Measurements from ENCODE around the gene EVI2A.
"Not testable (repeated sequence)": the region's sequence is repeated elsewhere in the genome, so short reads cannot be mapped to it uniquely, and the experiment has no call there.

Gene EVI2A

DNA sequence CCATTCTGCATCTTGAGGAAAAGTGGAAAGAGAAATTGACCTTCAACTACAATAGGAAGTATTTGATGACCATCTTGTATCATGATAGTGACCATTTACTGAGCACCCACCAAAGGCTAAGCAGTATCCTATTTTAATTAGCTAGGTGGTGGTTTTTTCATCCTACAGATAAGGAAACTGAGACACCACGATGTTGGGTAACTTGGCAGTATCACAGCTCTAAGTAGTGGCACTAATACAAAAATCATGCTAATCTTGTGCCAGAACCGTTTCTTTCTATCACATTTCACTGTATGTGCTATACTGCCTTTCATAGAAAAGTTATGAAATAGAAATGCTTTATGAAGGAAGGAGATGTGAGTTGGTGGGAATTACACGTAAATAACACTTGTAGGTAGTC lies 9.9 kb downstream of the EVI2A start:
- no peak for DNase-seq

DNA sequence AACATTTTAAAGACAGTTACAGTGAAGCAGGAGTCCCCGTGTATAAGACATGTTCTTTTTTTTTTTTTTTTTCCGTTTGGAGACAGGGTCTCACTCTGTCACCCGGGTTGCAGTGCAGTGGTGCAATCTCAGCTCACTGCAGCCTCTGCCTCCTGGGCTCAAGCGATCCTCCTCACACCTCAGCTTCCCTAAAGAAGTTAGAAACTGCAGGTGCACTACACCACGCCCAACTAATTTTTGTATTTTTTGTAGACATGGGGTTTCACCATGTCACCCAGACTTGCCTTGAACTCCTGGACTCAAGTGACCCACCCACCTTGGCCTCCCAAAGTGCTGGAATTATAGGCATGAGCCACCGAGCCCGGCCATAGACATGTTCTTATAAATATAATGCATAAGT lies 10.5 kb downstream of the EVI2A start:
- no peak for DNase-seq

DNA sequence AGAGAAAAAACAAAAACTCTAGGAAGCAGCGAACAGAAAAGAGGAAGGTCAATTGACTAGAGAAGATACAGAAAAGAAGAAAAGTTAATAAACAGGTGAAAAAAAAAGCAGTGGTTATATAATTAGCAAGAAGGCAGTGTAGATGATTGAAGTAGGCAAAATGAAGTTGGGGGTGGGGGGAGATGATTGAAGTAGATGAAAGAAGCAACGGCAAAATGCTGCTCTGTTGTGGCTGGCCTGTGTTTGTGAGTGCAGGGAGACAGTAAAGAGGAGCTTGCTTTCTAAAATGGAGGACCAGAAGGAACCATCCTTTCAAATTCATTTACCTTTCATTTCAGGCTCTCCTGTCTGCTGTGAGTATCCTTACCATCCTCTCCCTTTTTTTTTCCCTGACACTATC lies 11.2 kb downstream of the EVI2A start:
- DNase-seq = peak; percentile 47

DNA sequence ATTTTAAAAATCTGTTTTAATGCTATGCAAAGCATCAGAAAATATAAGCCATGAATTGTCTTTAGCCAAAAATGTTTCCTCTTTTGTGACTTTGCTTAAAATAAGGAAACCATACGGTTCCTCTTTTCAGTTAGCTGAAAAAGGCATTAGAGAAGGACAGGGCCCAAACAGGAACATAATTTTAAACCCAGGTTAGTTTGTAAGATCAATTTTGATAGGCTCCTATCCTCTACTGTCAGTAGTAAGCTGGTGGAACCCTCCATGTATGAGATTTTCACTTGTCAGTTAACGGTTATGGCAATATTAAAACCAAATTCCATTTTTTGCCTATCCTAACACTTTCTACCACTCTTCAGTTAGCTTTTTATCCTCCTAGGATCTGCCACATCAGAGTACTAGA lies 11.9 kb downstream of the EVI2A start:
- DNase-seq = no peak

DNA sequence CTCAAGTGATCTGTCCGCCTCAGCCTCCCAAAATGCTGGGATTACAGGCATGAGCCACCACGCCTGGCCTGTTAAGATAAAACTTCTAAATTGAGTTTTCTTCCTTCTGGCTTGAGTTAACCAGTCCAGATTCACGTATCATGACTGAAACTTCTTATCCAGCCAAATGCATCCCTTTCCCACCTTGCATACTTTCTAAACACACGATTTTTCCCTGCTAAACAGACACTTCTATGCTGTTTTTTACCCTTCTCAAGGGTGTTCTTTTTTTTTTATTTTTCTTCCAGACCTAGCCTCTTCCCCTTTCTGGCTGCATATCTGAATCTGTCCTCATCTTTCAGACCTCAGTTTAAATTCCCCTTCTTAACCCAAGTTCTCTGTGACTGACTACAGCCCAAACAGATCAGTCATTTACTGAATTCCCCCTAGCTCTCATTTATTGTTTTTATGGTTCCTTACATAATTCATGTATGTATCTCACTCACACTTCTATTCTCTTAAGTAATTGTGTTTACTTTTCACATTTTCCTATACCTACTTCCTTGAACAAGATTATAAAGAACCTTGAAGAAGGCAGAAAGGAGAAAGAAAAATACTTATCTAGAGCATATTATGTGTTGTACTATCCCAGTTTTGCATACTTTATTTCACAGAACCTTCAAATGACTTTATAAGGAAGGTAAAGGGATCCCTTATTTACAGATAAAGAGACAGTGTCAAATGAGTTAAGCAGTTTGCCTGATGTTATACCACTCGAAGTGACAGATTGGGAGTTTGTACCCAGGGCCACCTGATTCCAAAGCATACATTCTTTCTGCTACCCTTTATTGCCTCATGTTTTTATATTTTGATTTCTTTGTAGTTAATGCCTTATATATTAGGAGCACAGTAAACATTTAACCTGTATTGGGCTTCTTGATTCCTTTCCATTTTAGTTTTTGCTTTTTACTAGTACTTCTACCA lies 12.8 kb downstream of the EVI2A start:
- no peak for DNase-seq

DNA sequence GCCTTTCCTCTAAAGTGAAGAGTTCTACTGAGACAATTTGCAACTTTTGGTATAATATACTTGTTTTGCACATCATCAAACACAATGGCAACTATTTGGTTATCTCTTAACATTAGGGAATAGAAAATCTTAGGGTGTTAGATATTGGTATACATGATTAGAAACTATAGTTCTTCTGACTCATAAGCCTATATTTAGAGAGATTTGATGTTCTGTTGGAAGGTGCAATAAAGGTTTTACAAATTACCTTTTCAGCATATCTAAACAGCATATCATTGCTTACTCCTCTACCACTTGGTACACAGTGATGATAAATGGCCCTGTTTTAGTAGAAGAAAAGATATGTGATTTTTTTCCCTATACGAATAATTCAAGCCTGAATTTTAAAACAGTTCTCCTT lies 13.8 kb downstream of the EVI2A start:
- no peak for DNase-seq

DNA sequence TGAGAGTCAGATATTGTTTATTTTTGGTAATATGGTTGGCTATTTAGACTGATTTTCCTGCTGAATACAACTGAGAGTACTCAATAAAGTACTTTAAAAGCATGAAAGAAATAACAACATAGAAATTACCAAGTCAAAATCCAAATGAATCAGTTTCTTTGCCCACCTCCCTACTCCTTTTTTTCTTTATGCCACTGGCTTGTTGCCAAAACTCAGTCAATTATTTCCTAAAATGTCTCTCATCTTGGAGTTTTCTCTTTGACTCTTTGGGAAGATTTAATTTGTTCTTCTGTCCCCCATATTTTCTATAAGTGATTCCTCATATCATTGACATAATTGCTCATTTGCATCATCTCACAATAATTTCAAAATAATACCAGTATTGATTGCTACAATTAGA lies 21.8 kb downstream of the EVI2A start:
- no peak for DNase-seq

DNA sequence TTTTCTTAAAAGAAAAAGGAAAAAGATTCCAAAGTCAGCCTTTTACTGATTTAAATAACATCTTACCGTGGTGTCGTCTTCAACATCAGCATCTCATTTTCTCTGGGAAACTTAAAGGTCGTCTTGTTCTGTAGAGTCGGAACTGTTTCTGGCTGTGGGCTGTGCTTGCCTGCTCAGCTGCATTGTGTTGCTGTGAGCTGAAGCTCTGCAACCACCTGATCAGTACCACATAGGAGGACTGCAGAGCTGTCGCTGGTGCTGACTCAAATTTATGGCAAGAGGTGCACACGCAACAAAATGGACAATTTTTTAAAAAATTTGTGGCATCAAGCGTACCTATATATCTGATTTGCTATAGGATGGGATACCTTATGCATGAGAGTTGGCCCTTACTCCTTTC lies 24.3 kb downstream of the EVI2A start, which contains the start of gene OMG:
TSS of gene OMG (minus strand) at position 150 of the 400 bp plus-strand sequence. CDS start 908 bp downstream, outside the sequence.
- no peak for DNase-seq

DNA sequence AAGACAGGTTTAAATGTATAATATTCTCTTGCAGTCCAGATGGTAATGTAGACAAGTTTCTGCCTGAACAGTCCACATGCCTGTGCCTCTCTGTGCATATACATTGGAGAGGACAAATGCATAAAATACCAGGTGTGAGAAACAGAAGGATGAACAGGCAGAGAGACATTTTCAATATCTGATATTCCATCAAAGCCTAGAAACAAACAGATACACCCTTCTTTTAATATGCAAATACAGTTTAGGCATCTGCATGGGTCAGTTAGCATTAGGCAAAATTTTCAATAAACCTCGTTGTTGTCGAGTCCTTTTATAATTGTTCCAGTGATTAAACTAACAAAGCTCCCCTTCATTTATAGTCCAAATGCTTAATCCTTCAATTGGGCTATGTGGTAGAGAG lies 25.3 kb downstream of the EVI2A start:
- DNase-seq = no peak

DNA sequence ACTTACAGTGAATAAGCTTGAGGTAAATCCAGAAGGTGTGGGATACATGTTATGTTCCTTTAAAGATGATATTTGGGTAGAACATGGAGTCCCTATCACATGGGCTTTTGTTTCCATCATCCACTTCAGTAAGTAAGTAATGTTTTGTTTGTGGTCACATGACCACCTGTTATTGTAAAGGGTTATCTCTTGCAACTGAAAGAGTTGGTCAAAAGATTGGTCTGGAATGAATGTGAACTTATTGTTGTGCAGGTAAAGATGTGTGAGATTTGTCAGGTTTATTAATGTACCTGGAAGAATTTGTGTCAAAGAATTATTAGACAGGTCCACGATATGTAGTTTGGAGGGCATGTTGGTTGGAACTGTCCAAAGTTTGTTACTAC lies 25.9 kb downstream of the EVI2A start:
- DNase-seq = no peak

DNA sequence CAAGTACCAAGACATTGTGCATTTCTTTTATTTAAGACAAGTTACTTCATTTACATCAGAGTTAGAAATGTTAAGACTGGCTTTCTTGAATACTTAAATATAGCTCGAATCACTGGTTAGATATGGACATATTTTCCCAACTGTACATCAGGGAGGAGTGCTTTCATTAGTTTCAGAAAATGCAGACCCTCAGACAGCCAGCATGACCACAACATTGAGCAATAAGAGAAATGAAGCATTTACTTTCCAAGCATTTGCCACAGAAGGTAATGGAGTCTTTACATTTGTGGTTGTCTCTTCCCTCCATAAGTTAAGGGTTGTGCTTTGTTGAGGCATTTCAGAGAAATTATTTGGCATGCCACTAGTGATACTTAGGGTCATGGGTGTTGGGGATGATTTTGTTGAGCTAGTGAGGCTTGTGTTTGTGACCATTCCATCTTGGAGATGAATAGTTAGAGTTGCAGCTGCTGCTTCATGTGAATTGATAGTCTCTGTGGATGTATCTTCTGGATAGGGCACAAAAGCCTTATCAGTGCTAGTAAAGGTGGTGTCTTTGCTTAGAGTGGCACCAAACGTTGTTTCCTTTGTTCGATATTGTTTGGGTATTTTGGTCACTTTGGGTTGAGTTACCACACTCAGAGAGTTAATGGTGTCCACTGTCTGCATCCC lies 26.5 kb downstream of the EVI2A start:
- no peak for DNase-seq

DNA sequence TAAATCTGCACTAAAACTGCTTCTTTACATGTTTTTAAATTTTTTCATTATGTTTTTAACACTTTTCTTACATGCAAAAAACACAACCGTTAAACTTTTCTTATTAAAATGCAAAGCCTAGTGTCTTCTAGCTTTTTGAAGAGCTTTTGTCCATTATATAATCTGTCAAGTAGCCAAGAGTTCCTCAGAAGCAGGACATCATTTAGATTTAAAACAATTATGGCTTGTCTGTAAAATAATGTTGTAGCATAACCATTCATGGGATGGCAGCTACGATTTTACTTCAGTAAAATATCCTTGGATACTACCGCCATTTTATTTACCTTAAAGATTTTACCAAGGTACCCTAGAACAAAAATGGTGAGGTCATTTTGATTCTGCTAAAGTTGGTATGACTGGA lies 27.2 kb downstream of the EVI2A start:
- no peak for DNase-seq

DNA sequence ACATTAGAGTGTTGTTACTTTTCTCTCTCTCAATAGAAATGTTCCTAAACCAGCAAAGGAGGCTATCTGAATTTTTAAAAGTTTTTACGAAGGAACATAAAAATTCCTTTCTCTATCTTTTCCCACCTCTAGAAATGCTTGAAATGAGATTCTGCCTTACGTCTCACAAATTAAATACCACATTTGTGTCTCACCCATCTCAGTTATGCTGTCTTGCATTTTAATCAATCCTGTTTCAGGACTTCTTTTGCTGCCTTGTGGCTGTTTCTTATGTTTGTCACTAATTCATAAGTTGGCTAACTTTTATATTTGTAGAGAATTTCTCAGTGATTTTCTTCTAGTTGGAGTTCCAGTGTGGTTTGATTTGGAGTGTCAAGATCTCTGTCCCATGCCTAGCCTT lies 27.8 kb downstream of the EVI2A start:
- no peak for DNase-seq

DNA sequence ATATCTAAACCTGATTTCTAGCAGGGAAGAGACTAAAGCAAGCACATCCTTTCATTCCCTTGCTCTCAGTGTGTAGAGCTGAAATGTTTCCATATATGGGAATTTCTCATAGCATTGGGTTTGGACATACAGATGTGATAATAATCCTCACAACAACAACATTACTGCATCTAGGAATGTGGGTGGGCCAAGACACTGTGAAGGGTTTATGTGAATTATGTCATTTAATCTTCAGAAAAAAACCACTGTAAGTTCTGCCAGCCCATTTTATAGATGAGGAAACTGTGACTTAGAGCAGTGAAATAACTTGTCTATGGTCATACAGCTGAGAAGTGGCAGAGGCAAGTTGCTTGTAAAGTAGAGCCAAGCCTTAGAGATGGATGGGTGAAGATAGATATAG lies 29.6 kb downstream of the EVI2A start:
- DNase-seq = no peak

DNA sequence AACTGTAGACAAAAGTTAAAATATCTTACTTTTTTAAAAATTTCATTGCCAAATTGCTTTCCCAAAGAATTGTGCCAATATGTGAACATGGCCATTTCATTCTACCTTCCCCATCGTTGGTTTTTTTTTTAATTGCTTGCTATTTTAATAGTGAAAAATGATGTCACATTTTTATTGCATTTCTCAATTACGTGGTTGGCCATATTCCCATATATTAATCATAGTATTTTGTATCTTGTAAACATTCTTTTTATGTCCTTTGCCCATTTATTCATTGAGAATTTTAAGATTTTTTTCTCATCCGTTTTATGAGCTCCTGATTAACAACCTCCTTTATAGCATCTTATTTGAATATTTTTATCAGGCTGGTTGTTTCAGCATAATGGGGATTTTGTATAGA lies 31.6 kb downstream of the EVI2A start:
- no peak for DNase-seq

DNA sequence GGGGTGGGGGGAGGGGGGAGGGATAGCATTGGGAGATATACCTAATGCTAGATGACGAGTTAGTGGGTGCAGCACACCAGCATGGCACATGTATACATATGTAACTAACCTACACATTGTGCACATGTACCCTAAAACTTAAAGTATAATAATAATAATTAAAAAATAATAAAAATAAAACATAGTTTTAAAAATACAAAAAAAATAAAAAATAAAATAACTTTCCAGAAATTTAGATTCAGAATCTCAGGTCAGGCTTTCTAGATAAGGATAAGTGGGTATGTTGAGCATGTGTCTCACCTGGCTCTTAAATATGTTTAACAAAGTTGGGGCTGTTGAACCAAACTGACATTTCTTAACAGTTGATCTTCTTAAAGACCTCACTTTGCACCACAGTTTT lies 33.5 kb downstream of the EVI2A start:
- not testable (repeated sequence) for DNase-seq

DNA sequence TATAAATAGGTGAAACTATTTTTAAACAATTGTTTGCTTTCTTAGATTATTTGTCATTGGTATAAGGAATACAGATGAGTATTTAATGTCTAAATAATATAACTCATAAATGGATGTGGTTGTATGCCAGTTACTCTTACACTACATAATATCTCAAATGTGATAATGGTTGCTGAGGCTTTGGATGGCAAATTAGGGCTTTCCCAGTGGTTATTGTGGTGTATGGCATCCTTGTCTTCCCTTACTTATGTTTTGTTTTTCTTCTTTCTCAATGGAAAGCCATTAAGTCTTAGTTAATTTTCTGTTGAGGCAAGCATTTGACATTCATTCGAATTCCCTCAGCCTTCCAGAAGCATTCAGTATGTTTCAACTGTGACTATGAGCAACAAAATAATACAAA lies 34.8 kb downstream of the EVI2A start:
- no peak for DNase-seq

DNA sequence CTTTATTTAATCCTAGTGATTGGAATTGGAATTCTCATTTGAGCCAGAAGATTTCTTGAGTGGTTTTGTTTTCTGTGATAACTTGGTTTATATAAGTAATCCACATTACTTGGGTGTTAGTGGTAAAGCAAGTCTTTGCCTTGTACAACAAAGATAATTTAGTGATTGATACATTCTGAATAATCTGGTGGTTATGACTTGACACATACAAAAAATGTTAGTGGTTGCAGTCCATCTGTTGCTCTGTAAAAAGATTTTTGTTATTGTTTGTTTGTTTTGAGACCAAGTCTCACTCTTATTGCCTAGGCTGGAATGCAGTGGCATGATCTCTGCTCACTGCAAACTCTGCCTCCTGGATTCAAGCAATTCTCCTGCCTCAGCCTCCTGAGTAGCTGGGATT lies 37.6 kb downstream of the EVI2A start:
- DNase-seq = no peak

DNA sequence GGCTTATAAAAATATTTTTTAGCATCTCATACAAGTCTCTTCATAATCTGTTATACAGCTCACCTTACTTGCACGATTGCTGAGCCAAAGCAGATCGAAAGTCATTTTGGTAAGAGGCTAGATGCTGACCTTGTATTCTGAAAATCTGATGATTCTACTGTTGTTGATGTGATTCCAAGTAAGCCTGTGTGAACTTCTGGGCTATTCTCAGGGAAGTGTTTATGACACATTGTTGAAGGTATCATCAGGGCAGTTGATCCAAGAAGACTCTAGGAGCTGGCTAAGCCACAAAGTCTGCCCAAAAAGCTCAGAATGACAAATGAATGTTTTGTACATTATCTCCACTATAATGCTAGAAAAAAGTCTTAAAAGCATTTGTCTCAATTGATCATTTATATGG lies 40.4 kb downstream of the EVI2A start:
- no peak for DNase-seq

DNA sequence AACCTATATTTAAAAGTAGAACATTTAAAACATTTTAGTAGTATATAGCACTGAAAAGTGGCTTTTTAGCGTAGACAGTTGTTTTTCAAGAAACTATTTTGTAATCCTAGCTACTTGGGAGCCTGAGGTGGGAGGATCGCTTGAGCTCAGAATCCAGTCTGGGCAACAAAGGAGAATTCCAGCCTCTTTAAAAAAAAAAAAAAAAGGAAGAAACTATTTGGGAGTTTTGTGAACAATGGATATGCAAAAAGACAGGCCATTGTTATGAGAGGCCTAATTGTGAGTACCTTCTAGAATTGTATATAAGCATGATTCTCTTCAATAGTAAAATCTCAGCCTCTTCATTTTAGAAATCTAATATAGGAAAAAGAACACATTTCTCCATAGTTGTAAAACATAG lies 42.0 kb downstream of the EVI2A start:
- DNase-seq = no peak

DNA sequence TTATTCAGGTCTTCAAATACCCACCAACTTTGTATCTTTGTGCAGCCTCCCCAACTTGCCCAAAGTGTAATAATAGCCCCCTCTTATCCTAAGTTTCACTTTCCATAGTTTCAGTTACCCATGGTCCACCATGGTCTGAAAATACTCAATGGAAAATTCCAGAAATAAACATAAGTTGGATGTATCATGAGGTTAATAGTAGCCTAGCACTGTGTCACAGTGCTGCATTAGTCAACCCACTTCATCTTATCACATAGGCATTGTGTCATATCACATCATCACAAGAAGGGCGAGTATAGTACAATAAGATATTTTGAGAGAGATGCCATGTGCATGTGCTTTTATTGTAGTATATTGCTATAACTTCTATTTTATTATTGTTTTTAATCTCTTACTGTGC lies 46.3 kb downstream of the EVI2A start:
- no peak for DNase-seq

DNA sequence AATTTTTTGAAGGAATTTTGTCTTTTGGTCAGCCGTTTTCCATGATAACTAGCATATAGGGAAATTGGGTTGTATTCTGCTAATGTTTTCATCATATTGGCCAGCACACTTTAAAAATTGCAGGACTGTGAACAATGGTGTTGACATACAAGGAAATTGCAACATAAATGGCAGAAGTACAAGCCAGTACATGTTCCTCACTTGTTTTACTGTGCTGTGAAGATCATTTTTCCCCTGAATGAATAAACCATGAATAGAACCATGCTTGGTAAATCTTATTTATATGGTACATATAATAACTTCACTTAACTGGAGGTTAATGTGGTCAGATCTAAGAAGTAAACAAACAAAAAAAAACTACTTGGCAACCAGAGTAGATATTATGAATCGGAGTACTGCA lies 47.2 kb downstream of the EVI2A start:
- no peak for DNase-seq

DNA sequence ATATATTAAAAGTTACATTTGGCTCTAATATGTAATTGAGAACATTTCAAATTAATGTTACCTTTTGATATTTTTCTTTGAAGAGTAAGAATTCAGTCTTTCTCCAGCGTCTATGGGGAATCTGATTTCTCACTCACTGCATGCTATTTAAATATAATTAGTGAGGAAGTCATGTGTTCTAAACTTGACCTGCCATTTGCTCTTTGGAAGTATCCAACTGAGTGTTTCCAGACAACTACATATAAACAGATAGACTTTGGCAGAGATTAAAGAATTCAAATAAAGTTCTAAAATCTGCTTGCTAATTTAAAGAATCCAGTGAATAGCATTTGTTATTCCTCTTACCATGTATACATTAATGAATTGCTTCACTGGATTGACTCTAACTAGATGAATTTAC lies 47.9 kb downstream of the EVI2A start:
- DNase-seq = no peak

DNA sequence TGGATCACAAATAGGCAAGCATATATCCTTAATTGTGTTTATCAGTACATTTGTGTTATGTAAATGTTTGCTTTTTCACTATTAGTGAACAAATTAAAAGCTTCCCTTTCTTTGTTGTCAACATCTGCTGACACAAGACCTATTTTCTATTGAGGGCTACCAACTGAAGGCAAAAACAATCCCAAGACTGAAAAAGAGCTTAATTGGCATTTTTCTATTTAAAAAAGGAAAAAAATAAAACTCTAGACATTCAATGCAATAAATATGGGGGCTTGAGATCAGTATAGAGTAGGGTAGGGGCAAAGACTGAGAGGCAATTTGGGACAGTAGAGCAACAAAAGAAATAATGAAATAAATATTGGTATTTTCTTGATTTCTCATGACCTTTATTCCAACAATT lies 48.6 kb downstream of the EVI2A start:
- DNase-seq = no peak
